ENCODE measurements around the gene CACHD1. TPM values are rescaled to one million over a fixed set of nuclear protein-coding genes. Genes with fewer than 3 reads are reported as not detected.

Gene CACHD1
- total and polyA plus RNA-seq, 2 of the 8 experiments (the other 6 are each of a cell fraction or from before 2014, with no cell fraction given): 22.2 to 42.5 TPM

GRCh38 chr1:64535938-64536835 is 66.3 kb downstream of the CACHD1 start (continued):
- TF ChIP-seq ATF2 (IDR thresholded peaks at IDR 0.05; ENCODE audit: low read length) (no peak), TCF12 (IDR thresholded peaks at IDR 0.05; ENCODE audit: low read depth, low read length) (no peak), BRCA1 (IDR thresholded peaks at IDR 0.05; ENCODE audit: low read depth, low read length) (no peak), MAX (IDR thresholded peaks at IDR 0.05) (no peak), CHD2 (IDR thresholded peaks at IDR 0.05; ENCODE audit: low read length) (no peak), CTCF (IDR thresholded peaks at IDR 0.05; ENCODE audit: control extremely low read depth in 1 of 3, insufficient read depth in 1 of 3, low read depth in 1 of 3, low read length in 3 of 3) (no peak), CEBPB (IDR thresholded peaks at IDR 0.05; ENCODE audit: low read depth, low read length) (no peak), NRF1 (IDR thresholded peaks at IDR 0.05; ENCODE audit: low read depth, low read length) (no peak), SUZ12 (IDR thresholded peaks at IDR 0.05; ENCODE audit: low read length) (no peak)

All from H1 (cell line).